ENCODE results near the gene CIAO2A.
"Not testable (repeated sequence)": the region's sequence is repeated elsewhere in the genome, so short reads cannot be mapped to it uniquely, and the experiment has no call there.

CIAO2A gene

GRCh38 chr15:64093627-64094417, at the start of gene CIAO2A:
TSS of gene CIAO2A (minus strand) at chr15:64093838. CDS start at chr15:64093768, 70 bp downstream.
- peak; percentile 99 for FAIRE-seq

GRCh38 chr15:64143276-64143675, 49.6 kb upstream of the CIAO2A start:
- DNase-seq (ENCODE audit: insufficient read length, low spot score) (no peak), FAIRE-seq (no peak)

More at GRCh38 chr15:64093627-64094417, at the start of gene CIAO2A:
- peak; percentile 61 for DNase-seq (ENCODE audit: insufficient read length, low spot score)

GRCh38 chr15:64141798-64142512, 48.3 kb upstream of the CIAO2A start:
- DNase-seq (ENCODE audit: insufficient read length, low spot score) (no peak), FAIRE-seq (no peak)

- DNase-seq (ENCODE audit: insufficient read length, low spot score): no peak
- no peak for FAIRE-seq
These were observed 44.8 kb upstream of the CIAO2A start for GRCh38 chr15:64138331-64138941.

- DNase-seq (ENCODE audit: insufficient read length, low spot score) (no peak), FAIRE-seq (no peak)
These were observed 43.7 kb upstream of the CIAO2A start for GRCh38 chr15:64137226-64137833.

GRCh38 chr15:64136347-64136746, 42.7 kb upstream of the CIAO2A start:
- no peak for FAIRE-seq
- DNase-seq (ENCODE audit: insufficient read length, low spot score): no peak

GRCh38 chr15:64134345-64134829, 40.7 kb upstream of the CIAO2A start:
- DNase-seq (ENCODE audit: insufficient read length, low spot score) (no peak), FAIRE-seq (no peak)

GRCh38 chr15:64133623-64134344, 40.1 kb upstream of the CIAO2A start:
- no peak for FAIRE-seq

GRCh38 chr15:64132217-64132616, 38.6 kb upstream of the CIAO2A start:
- FAIRE-seq: no peak
- no peak for DNase-seq (ENCODE audit: insufficient read length, low spot score)

More at GRCh38 chr15:64133623-64134344, 40.1 kb upstream of the CIAO2A start:
- DNase-seq (ENCODE audit: insufficient read length, low spot score): no peak

GRCh38 chr15:64131547-64131946, 37.9 kb upstream of the CIAO2A start:
- FAIRE-seq: no peak
- DNase-seq (ENCODE audit: insufficient read length, low spot score): no peak

- DNase-seq (ENCODE audit: insufficient read length, low spot score) (no peak), FAIRE-seq (no peak)
These were observed 36.5 kb upstream of the CIAO2A start for GRCh38 chr15:64130159-64130558.

GRCh38 chr15:64127521-64128270, 34.1 kb upstream of the CIAO2A start:
- FAIRE-seq: no peak
- DNase-seq (ENCODE audit: insufficient read length, low spot score): no peak

- FAIRE-seq (no peak), DNase-seq (ENCODE audit: insufficient read length, low spot score) (no peak)
These were observed 32.3 kb upstream of the CIAO2A start for GRCh38 chr15:64125978-64126377.

GRCh38 chr15:64122936-64123351, 29.3 kb upstream of the CIAO2A start:
- no peak for DNase-seq (ENCODE audit: insufficient read length, low spot score)
- FAIRE-seq: no peak

GRCh38 chr15:64122444-64122843, 28.8 kb upstream of the CIAO2A start:
- no peak for FAIRE-seq

GRCh38 chr15:64121614-64122013, 28.0 kb upstream of the CIAO2A start:
- FAIRE-seq (no peak), DNase-seq (ENCODE audit: insufficient read length, low spot score) (no peak)

More at GRCh38 chr15:64122444-64122843, 28.8 kb upstream of the CIAO2A start:
- no peak for DNase-seq (ENCODE audit: insufficient read length, low spot score)

- not testable (repeated sequence) for DNase-seq (ENCODE audit: insufficient read length, low spot score); FAIRE-seq
These were observed 26.7 kb upstream of the CIAO2A start for GRCh38 chr15:64120322-64120721.

GRCh38 chr15:64117759-64118487, 24.3 kb upstream of the CIAO2A start:
- FAIRE-seq (no peak), DNase-seq (ENCODE audit: insufficient read length, low spot score) (no peak)

- peak; percentile 60 for FAIRE-seq
- DNase-seq (ENCODE audit: insufficient read length, low spot score): no peak
These were observed 19.3 kb upstream of the CIAO2A start for GRCh38 chr15:64112904-64113303.

Data from GM19239 (cell line).